GM19452 (cell line): ENCODE results near the gene DENND2D.

Experiments
- ATAC-seq: cut with Tn5 transposase; IDR thresholded peaks from one replicate; pipeline ENCODE4 v1.9.1; 2021; ENCODE audit not compliant: unreplicated experiment

The DENND2D gene

DNA sequence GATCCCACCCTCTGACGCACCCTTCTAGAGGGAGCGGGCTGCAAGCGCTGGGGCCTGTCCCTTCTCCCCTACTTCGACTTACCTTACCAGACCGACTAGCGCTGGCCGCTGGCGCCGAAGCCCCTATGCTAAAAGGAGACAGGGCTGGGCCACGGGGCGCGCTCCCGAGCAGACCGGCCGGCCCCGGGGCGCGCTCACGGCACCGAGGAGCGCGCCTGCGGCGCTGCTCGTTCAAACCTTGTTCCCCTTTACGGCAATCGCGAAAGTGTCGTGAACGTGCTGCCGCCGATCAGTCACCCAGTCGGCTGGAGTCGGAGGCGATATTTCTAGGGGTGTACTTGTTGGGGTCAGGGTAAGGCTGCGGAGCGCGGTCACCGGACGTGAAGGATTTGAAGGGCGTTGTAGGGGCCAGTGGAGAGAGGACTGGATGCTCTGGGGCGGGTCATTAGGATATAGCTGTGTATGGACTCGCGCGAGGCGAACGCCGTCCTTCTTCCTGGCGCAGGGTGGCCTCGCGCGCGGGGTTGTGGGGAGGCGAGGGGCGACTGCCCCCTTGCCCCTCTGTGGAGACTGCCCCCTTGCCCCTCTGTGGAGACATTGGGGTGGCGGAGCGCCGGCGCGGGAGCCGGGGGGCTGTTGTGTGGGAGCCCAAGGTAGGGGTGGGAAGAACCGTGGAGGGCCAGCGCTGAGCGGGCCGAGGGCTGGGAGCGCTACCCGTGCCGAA, 60.3 kb downstream of the DENND2D start, which contains the start of the genes CEPT1 and DRAM2:
CEPT1 (plus strand) TSS at position 268 of the 724 bp plus-strand sequence. CDS start 7,492 bp downstream, outside the sequence.
DRAM2 (minus strand) TSS at position 138 of the 724 bp plus-strand sequence. CDS start 8,539 bp downstream, outside the sequence.
- ATAC-seq: peak; percentile 63

DNA sequence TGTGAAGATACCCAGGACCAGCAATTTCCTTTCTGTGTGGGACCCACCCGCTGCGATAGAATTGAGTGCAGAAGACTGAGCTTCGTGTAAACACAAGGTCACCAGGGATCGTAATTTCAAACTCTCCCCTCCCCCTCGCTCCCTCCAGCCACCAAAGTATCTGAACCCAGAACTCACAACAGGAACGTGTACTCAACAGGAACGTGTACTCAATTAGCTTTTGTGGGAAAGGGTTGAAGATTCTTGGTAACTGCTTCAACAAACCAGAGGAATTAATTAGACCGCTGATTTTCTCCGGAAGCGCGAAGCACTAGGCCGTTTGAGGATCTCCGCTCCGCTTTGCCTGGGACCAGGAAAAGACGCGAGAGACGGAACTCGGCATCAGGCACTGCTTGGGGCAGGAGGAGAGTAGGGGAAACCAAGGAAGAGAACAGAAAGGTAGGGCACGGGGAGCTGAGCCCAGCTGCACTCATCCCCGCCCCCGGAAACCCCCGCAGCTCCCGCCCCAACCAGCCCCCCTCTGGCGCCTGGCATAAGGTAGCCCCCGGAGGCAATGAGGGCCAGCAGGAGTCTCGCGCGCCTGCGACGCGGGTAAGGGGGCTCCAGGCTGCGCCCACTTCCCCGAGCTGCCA, 61.0 kb downstream of the DENND2D start:
- ATAC-seq: no peak
